HepG2 (cell line): ENCODE data around the gene TOM1L2.

Experiments used
- CAMTA2 ChIP-seq: sonication (generic); formaldehyde crosslinking; IDR thresholded peaks from 2 replicates; pipeline ENCODE4 v1.4.0; 2020; ENCODE audit warnings: mild to moderate bottlenecking, missing genetic modification reagents, borderline replicate concordance
- CC2D1A ChIP-seq: sonication (generic); formaldehyde crosslinking; IDR thresholded peaks from 2 replicates; pipeline ENCODE4 v1.8.1; 2023; ENCODE audit warnings: mild to moderate bottlenecking, missing genetic modification reagents
- RFX1 ChIP-seq: fragments of 450-650 bp; IDR thresholded peaks from 2 replicates; pipeline ENCODE4 v1.6.1; 2017
- ZFP62 ChIP-seq: sonication (generic); formaldehyde crosslinking; IDR thresholded peaks from 2 replicates; pipeline ENCODE4 v1.4.0; 2020; ENCODE audit warnings: missing genetic modification reagents
- ZNF121 ChIP-seq: sonication (generic); formaldehyde crosslinking; IDR thresholded peaks from 2 replicates; pipeline ENCODE4 v1.5.0; 2020; ENCODE audit warnings: mild to moderate bottlenecking, missing genetic modification reagents
- ZNF292 ChIP-seq: sonication (generic); formaldehyde crosslinking; IDR thresholded peaks from 2 replicates; pipeline ENCODE4 v1.8.1; 2022; ENCODE audit warnings: mild to moderate bottlenecking, low read depth, missing genetic modification reagents, borderline replicate concordance
- ZNF367 ChIP-seq: sonication (generic); formaldehyde crosslinking; IDR thresholded peaks from 2 replicates; pipeline ENCODE4 v1.4.0; 2020; ENCODE audit warnings: missing genetic modification reagents, borderline replicate concordance
- ZNF614 ChIP-seq: IDR thresholded peaks from 2 replicates; pipeline ENCODE4 v1.6.1; 2018; ENCODE audit warnings: missing biosample characterization, missing genetic modification reagents, inconsistent platforms, borderline replicate concordance
- ZNF782 ChIP-seq: sonication (generic); formaldehyde crosslinking; IDR thresholded peaks from 2 replicates; pipeline ENCODE4 v1.4.0; 2020; ENCODE audit warnings: missing genetic modification reagents, mild to moderate bottlenecking, borderline replicate concordance
- TF ChIP-seq, protein P1 (sequence below): sonication (generic); formaldehyde crosslinking; IDR thresholded peaks from 2 replicates; pipeline ENCODE4 v1.5.0; 2020; ENCODE audit warnings: mild to moderate bottlenecking, missing genetic modification reagents, moderate library complexity
- TF ChIP-seq, protein P2 (sequence below), 2 experiments: sonication (generic) in 1 of 2; formaldehyde crosslinking in 1 of 2; IDR thresholded peaks; 2 replicates each; pipeline versions ENCODE4 v1.5.1 to v1.6.1; 2011 to 2020; ENCODE audit warnings: borderline replicate concordance in 1 of 2, low read depth in 1 of 2, low read length in 1 of 2, mild to moderate bottlenecking in 1 of 2, missing genetic modification reagents in 1 of 2, moderate library complexity in 1 of 2
- TF ChIP-seq, protein P3 (sequence below), 2 experiments: IDR thresholded peaks; 2 replicates each; pipeline ENCODE4 v1.6.1; 2011 to 2012; ENCODE audit warnings: low read length in 2 of 2, borderline replicate concordance in 1 of 2, low read depth in 1 of 2, mild to moderate bottlenecking in 1 of 2, moderate library complexity in 1 of 2
- TF ChIP-seq, protein P4 (sequence below): IDR thresholded peaks from 2 replicates; pipeline ENCODE4 v1.6.1; 2016; ENCODE audit warnings: missing compliant biosample characterization, missing genetic modification reagents, borderline replicate concordance

DNA sequence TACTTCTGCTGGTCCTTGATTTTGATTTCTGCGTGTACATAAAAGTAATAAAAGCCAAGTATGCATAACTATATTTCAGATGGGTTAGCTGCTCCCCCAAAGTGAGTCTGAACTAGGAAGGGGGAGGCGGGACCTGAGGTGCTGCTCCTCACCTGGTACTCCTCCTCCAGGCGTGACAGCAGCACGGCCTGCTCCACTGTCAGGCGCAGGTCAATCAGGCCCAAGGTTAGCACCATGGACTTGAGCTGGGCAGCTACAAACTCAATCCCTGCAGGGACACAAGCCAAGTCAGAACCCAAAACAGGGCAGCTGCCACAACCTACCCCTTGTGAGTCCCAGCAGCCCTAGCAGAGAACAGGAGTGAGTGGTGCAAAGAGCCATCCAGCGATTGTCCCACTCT is 48.8 kb upstream of the TOM1L2 start:
- no peak for TF ChIP-seq CAMTA2 (CRISPR knock-in tag)
- TF ChIP-seq, protein P1, sequence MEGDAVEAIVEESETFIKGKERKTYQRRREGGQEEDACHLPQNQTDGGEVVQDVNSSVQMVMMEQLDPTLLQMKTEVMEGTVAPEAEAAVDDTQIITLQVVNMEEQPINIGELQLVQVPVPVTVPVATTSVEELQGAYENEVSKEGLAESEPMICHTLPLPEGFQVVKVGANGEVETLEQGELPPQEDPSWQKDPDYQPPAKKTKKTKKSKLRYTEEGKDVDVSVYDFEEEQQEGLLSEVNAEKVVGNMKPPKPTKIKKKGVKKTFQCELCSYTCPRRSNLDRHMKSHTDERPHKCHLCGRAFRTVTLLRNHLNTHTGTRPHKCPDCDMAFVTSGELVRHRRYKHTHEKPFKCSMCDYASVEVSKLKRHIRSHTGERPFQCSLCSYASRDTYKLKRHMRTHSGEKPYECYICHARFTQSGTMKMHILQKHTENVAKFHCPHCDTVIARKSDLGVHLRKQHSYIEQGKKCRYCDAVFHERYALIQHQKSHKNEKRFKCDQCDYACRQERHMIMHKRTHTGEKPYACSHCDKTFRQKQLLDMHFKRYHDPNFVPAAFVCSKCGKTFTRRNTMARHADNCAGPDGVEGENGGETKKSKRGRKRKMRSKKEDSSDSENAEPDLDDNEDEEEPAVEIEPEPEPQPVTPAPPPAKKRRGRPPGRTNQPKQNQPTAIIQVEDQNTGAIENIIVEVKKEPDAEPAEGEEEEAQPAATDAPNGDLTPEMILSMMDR (CRISPR knock-in tag) = no peak
- no peak for TF ChIP-seq ZNF614 (CRISPR knock-in tag)
- no peak for TF ChIP-seq RFX1
- no peak for TF ChIP-seq ZNF367
- TF ChIP-seq ZFP62 (CRISPR knock-in tag) = no peak
- TF ChIP-seq ZNF121 (CRISPR knock-in tag) = no peak
- TF ChIP-seq, protein P2, sequence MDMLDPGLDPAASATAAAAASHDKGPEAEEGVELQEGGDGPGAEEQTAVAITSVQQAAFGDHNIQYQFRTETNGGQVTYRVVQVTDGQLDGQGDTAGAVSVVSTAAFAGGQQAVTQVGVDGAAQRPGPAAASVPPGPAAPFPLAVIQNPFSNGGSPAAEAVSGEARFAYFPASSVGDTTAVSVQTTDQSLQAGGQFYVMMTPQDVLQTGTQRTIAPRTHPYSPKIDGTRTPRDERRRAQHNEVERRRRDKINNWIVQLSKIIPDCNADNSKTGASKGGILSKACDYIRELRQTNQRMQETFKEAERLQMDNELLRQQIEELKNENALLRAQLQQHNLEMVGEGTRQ (IDR thresholded peaks at IDR 0.05; ENCODE audit: low read depth, low read length) = no peak
- TF ChIP-seq, protein P2 (CRISPR knock-in tag; IDR thresholded peaks at IDR 0.05; ENCODE audit: borderline replicate concordance) = no peak
- no peak for TF ChIP-seq ZNF782 (CRISPR knock-in tag)
- TF ChIP-seq, protein P3, sequence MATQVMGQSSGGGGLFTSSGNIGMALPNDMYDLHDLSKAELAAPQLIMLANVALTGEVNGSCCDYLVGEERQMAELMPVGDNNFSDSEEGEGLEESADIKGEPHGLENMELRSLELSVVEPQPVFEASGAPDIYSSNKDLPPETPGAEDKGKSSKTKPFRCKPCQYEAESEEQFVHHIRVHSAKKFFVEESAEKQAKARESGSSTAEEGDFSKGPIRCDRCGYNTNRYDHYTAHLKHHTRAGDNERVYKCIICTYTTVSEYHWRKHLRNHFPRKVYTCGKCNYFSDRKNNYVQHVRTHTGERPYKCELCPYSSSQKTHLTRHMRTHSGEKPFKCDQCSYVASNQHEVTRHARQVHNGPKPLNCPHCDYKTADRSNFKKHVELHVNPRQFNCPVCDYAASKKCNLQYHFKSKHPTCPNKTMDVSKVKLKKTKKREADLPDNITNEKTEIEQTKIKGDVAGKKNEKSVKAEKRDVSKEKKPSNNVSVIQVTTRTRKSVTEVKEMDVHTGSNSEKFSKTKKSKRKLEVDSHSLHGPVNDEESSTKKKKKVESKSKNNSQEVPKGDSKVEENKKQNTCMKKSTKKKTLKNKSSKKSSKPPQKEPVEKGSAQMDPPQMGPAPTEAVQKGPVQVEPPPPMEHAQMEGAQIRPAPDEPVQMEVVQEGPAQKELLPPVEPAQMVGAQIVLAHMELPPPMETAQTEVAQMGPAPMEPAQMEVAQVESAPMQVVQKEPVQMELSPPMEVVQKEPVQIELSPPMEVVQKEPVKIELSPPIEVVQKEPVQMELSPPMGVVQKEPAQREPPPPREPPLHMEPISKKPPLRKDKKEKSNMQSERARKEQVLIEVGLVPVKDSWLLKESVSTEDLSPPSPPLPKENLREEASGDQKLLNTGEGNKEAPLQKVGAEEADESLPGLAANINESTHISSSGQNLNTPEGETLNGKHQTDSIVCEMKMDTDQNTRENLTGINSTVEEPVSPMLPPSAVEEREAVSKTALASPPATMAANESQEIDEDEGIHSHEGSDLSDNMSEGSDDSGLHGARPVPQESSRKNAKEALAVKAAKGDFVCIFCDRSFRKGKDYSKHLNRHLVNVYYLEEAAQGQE (IDR thresholded peaks at IDR 0.05; ENCODE audit: borderline replicate concordance in 1 of 2, low read depth in 1 of 2, low read length in 2 of 2) = no peak
- TF ChIP-seq, protein P4, sequence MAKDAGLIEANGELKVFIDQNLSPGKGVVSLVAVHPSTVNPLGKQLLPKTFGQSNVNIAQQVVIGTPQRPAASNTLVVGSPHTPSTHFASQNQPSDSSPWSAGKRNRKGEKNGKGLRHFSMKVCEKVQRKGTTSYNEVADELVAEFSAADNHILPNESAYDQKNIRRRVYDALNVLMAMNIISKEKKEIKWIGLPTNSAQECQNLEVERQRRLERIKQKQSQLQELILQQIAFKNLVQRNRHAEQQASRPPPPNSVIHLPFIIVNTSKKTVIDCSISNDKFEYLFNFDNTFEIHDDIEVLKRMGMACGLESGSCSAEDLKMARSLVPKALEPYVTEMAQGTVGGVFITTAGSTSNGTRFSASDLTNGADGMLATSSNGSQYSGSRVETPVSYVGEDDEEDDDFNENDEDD (CRISPR knock-in tag) = no peak
- TF ChIP-seq ZNF292 (CRISPR knock-in tag) = no peak
- no peak for TF ChIP-seq CC2D1A
